Measurements from ENCODE around the gene ST3GAL2.
"Not testable (repeated sequence)": the region's sequence is repeated elsewhere in the genome, so short reads cannot be mapped to it uniquely, and the experiment has no call there.

Gene ST3GAL2

GRCh38 chr16:70418993-70419318 lies 19.9 kb downstream of the ST3GAL2 start:
- Mint-ChIP-seq H3K27ac (peak overlapping the region; percentile 88), H3K4me3 (peak overlapping the region; percentile 64), H3K9me3 (ENCODE audit: low read depth) (no peaks in the 10 kb centered on the region), H3K4me1 (ENCODE audit: low read depth) (peaks cover 59% of the 10 kb centered on the region), H3K27me3 (no peaks in the 10 kb centered on the region), H3K36me3 (no peaks in the 10 kb centered on the region)

- Mint-ChIP-seq H3K27ac (peak overlapping the region; percentile 88), H3K36me3 (no peaks in the 10 kb centered on the region), H3K27me3 (no peaks in the 10 kb centered on the region), H3K9me3 (ENCODE audit: low read depth) (no peaks in the 10 kb centered on the region), H3K4me3 (peak overlapping the region; percentile 64), H3K4me1 (ENCODE audit: low read depth) (peaks cover 59% of the 10 kb centered on the region)
These were observed 20.5 kb downstream of the ST3GAL2 start for GRCh38 chr16:70418274-70418992.

GRCh38 chr16:70417661-70418060 lies 21.2 kb downstream of the ST3GAL2 start:
- peaks cover 56% of the 10 kb centered on the region for H3K4me1 Mint-ChIP-seq (ENCODE audit: low read depth)
- no peaks in the 10 kb centered on the region for H3K27me3 Mint-ChIP-seq
- H3K9me3 Mint-ChIP-seq (ENCODE audit: low read depth) = no peaks in the 10 kb centered on the region
- peak overlapping the region; percentile 88 for H3K27ac Mint-ChIP-seq
- no peaks in the 10 kb centered on the region for H3K36me3 Mint-ChIP-seq
- peak overlapping the region; percentile 51 for H3K4me3 Mint-ChIP-seq

- no peaks in the 10 kb centered on the region for H3K27me3 Mint-ChIP-seq
- peaks cover 49% of the 10 kb centered on the region for H3K4me1 Mint-ChIP-seq (ENCODE audit: low read depth)
- peak overlapping the region; percentile 51 for H3K4me3 Mint-ChIP-seq
- no peaks in the 10 kb centered on the region for H3K9me3 Mint-ChIP-seq (ENCODE audit: low read depth)
- H3K36me3 Mint-ChIP-seq = peaks cover under 1% of the 10 kb centered on the region
- H3K27ac Mint-ChIP-seq = peak overlapping the region; percentile 88
These were observed 21.9 kb downstream of the ST3GAL2 start for GRCh38 chr16:70416748-70417616.

- H3K27ac Mint-ChIP-seq; H3K4me3 Mint-ChIP-seq; H3K36me3 Mint-ChIP-seq; H3K27me3 Mint-ChIP-seq; H3K9me3 Mint-ChIP-seq (ENCODE audit: low read depth): not testable (repeated sequence)
- H3K4me1 Mint-ChIP-seq (ENCODE audit: low read depth) = peaks cover 40% of the 10 kb centered on the region
These were observed 25.3 kb downstream of the ST3GAL2 start for GRCh38 chr16:70413572-70413971.

GRCh38 chr16:70412385-70412784 lies 26.5 kb downstream of the ST3GAL2 start:
- H3K27ac Mint-ChIP-seq = peak overlapping the region; percentile 29
- H3K4me1 Mint-ChIP-seq (ENCODE audit: low read depth) = peaks cover 42% of the 10 kb centered on the region
- no peaks in the 10 kb centered on the region for H3K9me3 Mint-ChIP-seq (ENCODE audit: low read depth)
- H3K4me3 Mint-ChIP-seq = no peak overlapping the region
- H3K27me3 Mint-ChIP-seq = no peaks in the 10 kb centered on the region
- H3K36me3 Mint-ChIP-seq = peaks cover 2% of the 10 kb centered on the region

- Mint-ChIP-seq H3K4me1 (ENCODE audit: low read depth) (peaks cover 42% of the 10 kb centered on the region), H3K9me3 (ENCODE audit: low read depth) (no peaks in the 10 kb centered on the region), H3K27me3 (no peaks in the 10 kb centered on the region), H3K27ac (peak overlapping the region; percentile 50), H3K4me3 (no peak overlapping the region), H3K36me3 (peaks cover 2% of the 10 kb centered on the region)
These were observed 28.2 kb downstream of the ST3GAL2 start for GRCh38 chr16:70410734-70411133.

GRCh38 chr16:70407811-70408274 lies 31.1 kb downstream of the ST3GAL2 start:
- H3K4me1 Mint-ChIP-seq (ENCODE audit: low read depth) = peaks cover 63% of the 10 kb centered on the region
- H3K4me3 Mint-ChIP-seq = no peak overlapping the region
- H3K36me3 Mint-ChIP-seq = peaks cover 2% of the 10 kb centered on the region
- H3K27ac Mint-ChIP-seq = peak overlapping the region; percentile 34
- H3K27me3 Mint-ChIP-seq = no peaks in the 10 kb centered on the region
- H3K9me3 Mint-ChIP-seq (ENCODE audit: low read depth) = no peaks in the 10 kb centered on the region

- H3K4me3 Mint-ChIP-seq; H3K9me3 Mint-ChIP-seq (ENCODE audit: low read depth); H3K27me3 Mint-ChIP-seq; H3K36me3 Mint-ChIP-seq: not testable (repeated sequence)
- Mint-ChIP-seq H3K4me1 (ENCODE audit: low read depth) (peaks cover 70% of the 10 kb centered on the region), H3K27ac (peak overlapping the region; percentile 28)
These were observed 32.8 kb downstream of the ST3GAL2 start for GRCh38 chr16:70406104-70406503.

GRCh38 chr16:70402916-70403659 lies 35.8 kb downstream of the ST3GAL2 start:
- Mint-ChIP-seq H3K27ac (peak overlapping the region; percentile 64), H3K4me3 (peak overlapping the region; percentile 15), H3K36me3 (no peaks in the 10 kb centered on the region)

GRCh38 chr16:70399951-70400350 lies 38.9 kb downstream of the ST3GAL2 start:
- Mint-ChIP-seq H3K9me3 (ENCODE audit: low read depth) (no peaks in the 10 kb centered on the region), H3K27ac (no peak overlapping the region), H3K27me3 (no peaks in the 10 kb centered on the region), H3K4me3 (no peak overlapping the region), H3K36me3 (no peaks in the 10 kb centered on the region), H3K4me1 (ENCODE audit: low read depth) (peaks cover 29% of the 10 kb centered on the region)

More at GRCh38 chr16:70402916-70403659, 35.8 kb downstream of the ST3GAL2 start:
- no peaks in the 10 kb centered on the region for H3K9me3 Mint-ChIP-seq (ENCODE audit: low read depth)
- peaks cover 51% of the 10 kb centered on the region for H3K4me1 Mint-ChIP-seq (ENCODE audit: low read depth)
- no peaks in the 10 kb centered on the region for H3K27me3 Mint-ChIP-seq

- Mint-ChIP-seq H3K9me3 (ENCODE audit: low read depth) (no peaks in the 10 kb centered on the region), H3K4me1 (ENCODE audit: low read depth) (peaks cover 23% of the 10 kb centered on the region), H3K4me3 (no peak overlapping the region), H3K36me3 (no peaks in the 10 kb centered on the region), H3K27me3 (no peaks in the 10 kb centered on the region), H3K27ac (no peak overlapping the region)
These were observed 39.5 kb downstream of the ST3GAL2 start for GRCh38 chr16:70399381-70399780.

GRCh38 chr16:70398177-70398743 lies 40.6 kb downstream of the ST3GAL2 start:
- Mint-ChIP-seq H3K27me3 (no peaks in the 10 kb centered on the region), H3K4me3 (no peak overlapping the region), H3K9me3 (ENCODE audit: low read depth) (no peaks in the 10 kb centered on the region), H3K27ac (no peak overlapping the region), H3K36me3 (no peaks in the 10 kb centered on the region), H3K4me1 (ENCODE audit: low read depth) (peaks cover 15% of the 10 kb centered on the region)

- H3K4me1 Mint-ChIP-seq (ENCODE audit: low read depth) = peaks cover 5% of the 10 kb centered on the region
- no peaks in the 10 kb centered on the region for H3K36me3 Mint-ChIP-seq
- H3K27me3 Mint-ChIP-seq = no peaks in the 10 kb centered on the region
- H3K4me3 Mint-ChIP-seq = no peak overlapping the region
- H3K9me3 Mint-ChIP-seq (ENCODE audit: low read depth) = no peaks in the 10 kb centered on the region
- no peak overlapping the region for H3K27ac Mint-ChIP-seq
These were observed 42.5 kb downstream of the ST3GAL2 start for GRCh38 chr16:70396246-70396904.
